Ascending aorta (tissue), 2 donors: ENCODE results near the gene CLBA1. TPM values are rescaled to one million over a fixed set of nuclear protein-coding genes. Genes with fewer than 3 reads are reported as not detected.

Source experiments
- DNase-seq, 2 donors: peaks; one replicate each; pipeline ENCODE4 v3.0.0-alpha.2; 2019; ENCODE audit warnings: low spot score in 2 of 2
- H3K27ac ChIP-seq, 2 donors: fragments of 200-600 bp; sonication (generic); one replicate each; pipeline ENCODE4 v1.5.1; 2016 to 2017; ENCODE audit warnings: mild to moderate bottlenecking in 1 of 2
- H3K27me3 ChIP-seq: fragments of 200-600 bp; sonication (generic); one replicate; pipeline ENCODE4 v1.5.1; 2017
- H3K36me3 ChIP-seq, 2 donors: fragments of 200-600 bp; sonication (generic); one replicate each; pipeline ENCODE4 v1.5.1; 2016
- H3K4me1 ChIP-seq, 2 donors: fragments of 200-600 bp; sonication (generic); one replicate each; pipeline ENCODE4 v1.5.1; 2016 to 2017; ENCODE audit warnings: mild to moderate bottlenecking in 1 of 2
- H3K4me3 ChIP-seq, 2 donors: fragments of 200-600 bp; sonication (generic); one replicate each; pipeline ENCODE4 v1.5.1; 2016 to 2017; ENCODE audit warnings: mild to moderate bottlenecking in 1 of 2
- H3K9me3 ChIP-seq, 2 donors: fragments of 200-600 bp; sonication (generic); one replicate each; pipeline ENCODE4 v1.5.1; 2016
- intact Hi-C: fragments of 100-400 bp; cut with DNase I; formaldehyde crosslinking; loops from one replicate; pipeline ENCODE4 v1.15.1; 2023
- total RNA-seq: library from RNA; depleted of rRNA; stranded (reverse); fragments of >200 nt; gene quantifications from one replicate; pipeline ENCODE4 v1.1.0, GENCODE V29; 2016
- TF ChIP-seq, protein P1 (sequence below), 3 experiments: fragments of 200-600 bp in 2 of 3; fragments of 450-650 bp in 1 of 3; sonication (generic) in 2 of 3; IDR thresholded peaks; one replicate each; pipeline ENCODE4 v1.5.1; 2016 to 2019; ENCODE audit warnings: antibody characterized with exemption in 3 of 3, mild to moderate bottlenecking in 1 of 3, moderate library complexity in 1 of 3

Gene CLBA1
- total RNA-seq, 1 donor from 2014 or later, result 18.1 TPM

GRCh38 chr14:105005329-105005928, 19.8 kb downstream of the CLBA1 start:
- Histone ChIP-seq H3K36me3 (peaks cover 13 to 17% of the 10 kb centered on the region in 2 donors), H3K4me3 (no peak overlapping the region), H3K4me1 (no peaks in the 10 kb centered on the region), H3K9me3 (no peaks in the 10 kb centered on the region), H3K27ac (no peak overlapping the region), H3K27me3 (no peaks in the 10 kb centered on the region)
- TF ChIP-seq, protein P1, sequence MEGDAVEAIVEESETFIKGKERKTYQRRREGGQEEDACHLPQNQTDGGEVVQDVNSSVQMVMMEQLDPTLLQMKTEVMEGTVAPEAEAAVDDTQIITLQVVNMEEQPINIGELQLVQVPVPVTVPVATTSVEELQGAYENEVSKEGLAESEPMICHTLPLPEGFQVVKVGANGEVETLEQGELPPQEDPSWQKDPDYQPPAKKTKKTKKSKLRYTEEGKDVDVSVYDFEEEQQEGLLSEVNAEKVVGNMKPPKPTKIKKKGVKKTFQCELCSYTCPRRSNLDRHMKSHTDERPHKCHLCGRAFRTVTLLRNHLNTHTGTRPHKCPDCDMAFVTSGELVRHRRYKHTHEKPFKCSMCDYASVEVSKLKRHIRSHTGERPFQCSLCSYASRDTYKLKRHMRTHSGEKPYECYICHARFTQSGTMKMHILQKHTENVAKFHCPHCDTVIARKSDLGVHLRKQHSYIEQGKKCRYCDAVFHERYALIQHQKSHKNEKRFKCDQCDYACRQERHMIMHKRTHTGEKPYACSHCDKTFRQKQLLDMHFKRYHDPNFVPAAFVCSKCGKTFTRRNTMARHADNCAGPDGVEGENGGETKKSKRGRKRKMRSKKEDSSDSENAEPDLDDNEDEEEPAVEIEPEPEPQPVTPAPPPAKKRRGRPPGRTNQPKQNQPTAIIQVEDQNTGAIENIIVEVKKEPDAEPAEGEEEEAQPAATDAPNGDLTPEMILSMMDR (IDR thresholded peaks at IDR 0.05), result no peak
- no peak for DNase-seq
- intact Hi-C loops, result no loop called here

DNA sequence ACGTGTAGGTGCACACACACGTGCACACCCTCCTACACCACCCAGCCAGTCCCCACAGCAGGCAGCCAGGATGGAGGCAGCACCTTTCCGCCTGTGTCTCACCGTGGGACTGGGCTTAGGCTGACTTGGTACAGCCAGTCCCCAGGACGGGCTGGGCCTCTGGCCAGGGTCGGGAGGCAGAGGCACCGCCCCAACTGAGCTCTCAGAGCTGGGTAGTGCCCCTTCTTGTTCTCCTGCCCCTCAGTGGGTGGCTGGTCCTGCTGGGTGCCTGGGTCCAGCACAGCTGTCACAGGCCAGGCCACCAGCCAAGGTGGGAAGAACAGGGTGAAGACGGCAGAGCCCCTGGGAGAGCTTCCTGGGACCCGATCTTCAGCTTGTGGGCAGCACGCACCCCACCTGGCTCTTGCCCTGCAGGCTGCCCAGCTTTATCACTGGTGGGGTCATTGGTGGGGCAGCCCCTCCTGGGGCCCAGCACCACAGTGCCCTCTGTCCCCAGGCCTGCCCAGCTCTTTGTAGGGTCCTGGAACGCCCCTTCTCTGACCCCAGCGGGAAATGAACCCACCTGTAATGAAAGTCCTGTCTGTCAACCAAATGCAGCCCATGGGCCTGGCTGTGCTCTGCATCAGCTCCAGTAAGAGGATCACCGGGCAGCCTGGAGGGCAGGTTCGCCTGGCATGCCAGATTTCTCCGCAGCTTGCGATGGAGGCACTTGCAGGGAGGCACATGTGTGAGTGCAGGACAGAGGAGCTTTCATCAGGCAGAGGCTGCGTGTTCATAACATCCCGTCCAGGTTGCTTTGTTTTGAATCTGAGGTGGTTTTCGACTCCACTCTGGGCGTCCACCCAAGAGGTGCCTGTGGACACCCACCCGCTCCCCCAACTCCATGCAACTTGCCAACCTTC, 20.6 kb downstream of the CLBA1 start:
- no peak overlapping the region for H3K27ac ChIP-seq

DNA sequence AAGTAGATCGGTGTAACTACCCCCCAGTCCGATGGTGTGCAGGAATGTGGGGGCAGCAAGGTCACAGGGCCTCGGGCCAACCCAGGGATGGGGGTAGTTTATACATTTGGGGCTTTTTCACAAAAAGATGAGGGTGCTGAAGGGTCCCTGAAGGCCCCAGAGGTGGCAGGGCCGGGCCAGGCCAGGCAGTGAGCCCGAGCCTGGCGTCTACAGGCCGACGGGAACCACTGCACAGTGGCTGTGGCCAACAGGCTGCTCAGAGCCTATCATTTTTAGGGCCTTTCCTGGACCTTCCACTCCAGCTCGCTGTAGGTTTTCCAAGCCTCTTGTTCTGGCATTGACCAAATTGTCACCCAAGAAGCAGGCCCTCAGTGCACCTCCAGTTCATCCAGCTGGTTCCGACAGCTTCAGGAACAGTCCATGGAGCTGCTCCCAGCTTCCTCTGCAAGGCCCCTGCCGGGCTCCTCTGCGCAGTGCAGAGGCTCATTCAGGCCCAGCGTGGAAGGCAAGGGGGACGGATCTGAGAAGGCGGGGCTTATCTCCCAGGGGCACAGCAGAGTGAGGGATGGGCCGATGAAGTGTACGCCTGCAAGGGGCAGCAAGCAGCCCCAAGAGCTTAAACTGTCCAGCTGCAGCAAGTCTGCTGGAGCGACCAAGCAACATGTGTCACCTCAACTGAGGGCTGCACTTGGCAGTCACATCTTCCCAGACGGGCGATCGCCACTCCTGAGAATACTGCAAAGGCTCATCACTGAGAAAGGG, 21.4 kb downstream of the CLBA1 start:
- H3K27me3 ChIP-seq, result no peaks in the 10 kb centered on the region
- no peaks in the 10 kb centered on the region for H3K4me1 ChIP-seq
- no peak overlapping the region for H3K27ac ChIP-seq
- no peak for DNase-seq
- no peaks in the 10 kb centered on the region for H3K9me3 ChIP-seq
- no peak overlapping the region for H3K4me3 ChIP-seq
- peaks cover 17 to 26% of the 10 kb centered on the region in 2 donors for H3K36me3 ChIP-seq
- TF ChIP-seq, protein P1 (IDR thresholded peaks at IDR 0.05), result no peak
- intact Hi-C loops, result no loop called here

More for the DNA sequence above, 20.6 kb downstream of the CLBA1 start:
- intact Hi-C loops, result no loop called here
- Histone ChIP-seq H3K36me3 (peaks cover 17 to 25% of the 10 kb centered on the region in 2 donors), H3K4me3 (no peak overlapping the region), H3K27me3 (no peaks in the 10 kb centered on the region), H3K9me3 (no peaks in the 10 kb centered on the region), H3K4me1 (no peaks in the 10 kb centered on the region)
- no peak for DNase-seq
- TF ChIP-seq, protein P1 (IDR thresholded peaks at IDR 0.05), result no peak

DNA sequence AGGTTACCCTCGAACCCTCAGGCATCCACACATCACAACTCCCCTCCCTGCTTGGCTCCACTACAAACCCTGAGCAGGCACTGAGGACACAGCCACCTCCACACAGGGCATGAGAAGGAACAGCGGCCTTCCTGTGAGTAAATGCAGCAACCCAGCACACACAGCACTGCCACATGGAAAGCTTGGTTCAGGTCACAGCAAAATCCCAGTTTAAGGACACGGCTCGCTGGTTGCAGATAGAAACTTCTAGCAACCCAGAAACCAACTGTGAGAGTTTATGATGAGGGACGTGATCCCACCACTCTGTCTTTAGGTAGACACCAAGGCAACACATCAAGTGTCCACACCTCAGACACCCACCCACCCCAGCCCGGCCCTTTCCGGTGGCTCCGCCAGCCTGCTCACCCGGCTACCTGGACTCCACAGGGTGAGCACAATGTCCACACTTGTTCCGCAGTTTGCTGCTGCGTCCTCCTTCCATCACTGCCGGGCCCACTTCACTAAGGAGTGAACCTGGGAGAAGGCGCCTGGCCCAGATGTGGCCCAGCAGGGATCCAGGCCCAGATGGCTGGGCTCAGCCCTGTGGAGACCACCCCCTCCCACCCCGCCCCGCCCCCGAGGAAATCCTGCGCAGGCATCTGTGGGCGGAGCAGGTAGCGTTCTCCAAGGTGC, 22.1 kb downstream of the CLBA1 start:
- Histone ChIP-seq H3K36me3 (peaks cover 17 to 26% of the 10 kb centered on the region in 2 donors), H3K27ac (no peak overlapping the region), H3K4me1 (peaks cover 0 to 3% of the 10 kb centered on the region in 2 donors), H3K4me3 (no peak overlapping the region), H3K27me3 (no peaks in the 10 kb centered on the region), H3K9me3 (no peaks in the 10 kb centered on the region)
- intact Hi-C loops, result no loop called here
- TF ChIP-seq, protein P1 (IDR thresholded peaks at IDR 0.05), result no peak
- DNase-seq, result no peak

- H3K4me1 ChIP-seq, result peaks cover 0 to 8% of the 10 kb centered on the region in 2 donors
- H3K36me3 ChIP-seq, result peaks cover 17 to 26% of the 10 kb centered on the region in 2 donors
- H3K4me3 ChIP-seq, result no peak overlapping the region
- no peak overlapping the region for H3K27ac ChIP-seq
- H3K9me3 ChIP-seq, result no peaks in the 10 kb centered on the region
- TF ChIP-seq, protein P1 (IDR thresholded peaks at IDR 0.05), result no peak
- intact Hi-C loops, result no loop called here
- no peaks in the 10 kb centered on the region for H3K27me3 ChIP-seq
- DNase-seq, result no peak
Observed at GRCh38 chr14:105010106-105010505, 24.5 kb downstream of the CLBA1 start.
